Endothelial cell (in vitro differentiated cells): Measurements from ENCODE around the gene CCDC154. TPM values are rescaled to one million over a fixed set of nuclear protein-coding genes. Genes with fewer than 3 reads are reported as not detected.

ENCODE experiments used
- DNase-seq: peaks from one replicate; pipeline ENCODE4 v3.0.0; 2021; ENCODE audit warnings: low spot score
- H3K27ac Mint-ChIP-seq: one replicate; pipeline ENCODE4 v1.8.0; 2021; ENCODE audit warnings: mixed read lengths, inconsistent platforms; ENCODE audit not compliant: unreplicated experiment
- H3K27me3 Mint-ChIP-seq: one replicate; pipeline ENCODE4 v1.8.0; 2021; ENCODE audit warnings: mild to moderate bottlenecking, moderate library complexity, mixed read lengths, inconsistent platforms; ENCODE audit not compliant: unreplicated experiment
- H3K36me3 Mint-ChIP-seq: one replicate; pipeline ENCODE4 v1.8.0; 2021; ENCODE audit warnings: mild to moderate bottlenecking, low read depth, mixed read lengths, inconsistent platforms; ENCODE audit not compliant: unreplicated experiment
- H3K4me1 Mint-ChIP-seq: one replicate; pipeline ENCODE4 v1.8.0; 2021; ENCODE audit warnings: mild to moderate bottlenecking, mixed read lengths, inconsistent platforms; ENCODE audit not compliant: unreplicated experiment
- H3K4me3 Mint-ChIP-seq: one replicate; pipeline ENCODE4 v1.8.0; 2021; ENCODE audit warnings: mild to moderate bottlenecking, mixed read lengths, inconsistent platforms; ENCODE audit not compliant: unreplicated experiment
- H3K9me3 Mint-ChIP-seq: one replicate; pipeline ENCODE4 v1.8.0; 2021; ENCODE audit warnings: mixed read lengths, inconsistent platforms; ENCODE audit not compliant: unreplicated experiment
- long read RNA-seq: library from polyadenylated mRNA; unstranded; transcript quantifications from one replicate; pipeline ENCODE4 v2.0.0, GENCODE V29; 2020; ENCODE audit not compliant: unreplicated experiment
- total RNA-seq: library from RNA; stranded (reverse); fragmentation: NEBNext Ultra II Directional; extraction: Animal tissue kit (Norgen Biotek cat#: 25700); gene quantifications from one replicate; pipeline ENCODE4 v1.2.1, GENCODE V29; 2021; ENCODE audit not compliant: unreplicated experiment
- TF ChIP-seq, protein P1 (sequence below): fragments of 200-600 bp; sonication (generic); IDR thresholded peaks from one replicate; pipeline ENCODE4 v1.5.0; 2021; ENCODE audit warnings: antibody characterized with exemption; ENCODE audit not compliant: unreplicated experiment

Gene CCDC154, protein sequence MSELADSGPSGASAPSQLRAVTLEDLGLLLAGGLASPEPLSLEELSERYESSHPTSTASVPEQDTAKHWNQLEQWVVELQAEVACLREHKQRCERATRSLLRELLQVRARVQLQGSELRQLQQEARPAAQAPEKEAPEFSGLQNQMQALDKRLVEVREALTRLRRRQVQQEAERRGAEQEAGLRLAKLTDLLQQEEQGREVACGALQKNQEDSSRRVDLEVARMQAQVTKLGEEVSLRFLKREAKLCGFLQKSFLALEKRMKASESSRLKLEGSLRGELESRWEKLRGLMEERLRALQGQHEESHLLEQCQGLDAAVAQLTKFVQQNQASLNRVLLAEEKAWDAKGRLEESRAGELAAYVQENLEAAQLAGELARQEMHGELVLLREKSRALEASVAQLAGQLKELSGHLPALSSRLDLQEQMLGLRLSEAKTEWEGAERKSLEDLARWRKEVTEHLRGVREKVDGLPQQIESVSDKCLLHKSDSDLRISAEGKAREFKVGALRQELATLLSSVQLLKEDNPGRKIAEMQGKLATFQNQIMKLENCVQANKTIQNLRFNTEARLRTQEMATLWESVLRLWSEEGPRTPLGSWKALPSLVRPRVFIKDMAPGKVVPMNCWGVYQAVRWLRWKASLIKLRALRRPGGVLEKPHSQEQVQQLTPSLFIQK
- 2.4 TPM for total RNA-seq
- long read RNA-seq = 0 reads

DNA sequence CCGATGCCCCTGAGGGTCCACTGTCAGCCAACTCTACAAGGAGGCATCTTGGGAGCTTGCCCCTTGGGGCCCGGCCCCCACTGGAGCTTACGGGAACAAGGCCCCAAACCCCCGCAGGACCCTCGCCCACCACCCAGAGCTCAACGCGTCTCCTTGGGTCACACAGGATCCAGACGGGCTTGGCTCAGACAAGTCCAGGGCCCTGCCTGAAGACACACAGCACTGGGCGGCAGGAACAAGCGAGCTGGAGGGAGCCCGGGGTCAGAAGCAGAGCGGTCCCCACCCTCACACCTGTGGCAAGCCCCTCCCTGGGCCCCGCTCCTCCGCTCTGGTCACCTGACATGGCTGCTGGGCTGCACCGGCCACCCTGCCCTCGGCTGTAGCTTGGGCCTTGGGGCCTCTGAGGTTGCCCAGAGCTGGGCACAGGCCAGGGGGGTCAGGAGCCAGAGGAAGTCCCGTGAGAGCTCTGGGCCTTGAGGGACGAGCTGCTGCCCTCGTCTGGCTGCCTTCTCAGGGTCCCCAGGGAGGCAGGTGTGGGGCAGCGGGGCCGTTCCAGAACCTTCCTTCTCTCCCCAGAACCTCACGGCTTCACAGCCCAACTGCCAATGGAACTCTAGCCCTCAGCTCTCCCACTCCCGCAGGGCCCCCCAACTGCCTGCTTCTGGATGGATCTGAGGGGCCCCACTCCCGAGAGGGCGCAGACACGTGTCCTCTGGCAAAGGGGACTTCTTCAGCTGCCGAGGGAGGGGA lies at the start of gene CCDC154:
CCDC154 (minus strand) TSS at position 577 of the 750 bp plus-strand sequence; CDS start at position 343, 234 bp downstream.
- Mint-ChIP-seq H3K27me3 (peaks cover 6% of the 10 kb centered on the region), H3K4me3 (no peak within 1 kb of the TSS), H3K4me1 (no peaks in the 10 kb centered on the region), H3K9me3 (no peaks in the 10 kb centered on the region), H3K27ac (no peak within 1 kb of the TSS), H3K36me3 (no peaks in the 10 kb centered on the region)
- TF ChIP-seq, protein P1, sequence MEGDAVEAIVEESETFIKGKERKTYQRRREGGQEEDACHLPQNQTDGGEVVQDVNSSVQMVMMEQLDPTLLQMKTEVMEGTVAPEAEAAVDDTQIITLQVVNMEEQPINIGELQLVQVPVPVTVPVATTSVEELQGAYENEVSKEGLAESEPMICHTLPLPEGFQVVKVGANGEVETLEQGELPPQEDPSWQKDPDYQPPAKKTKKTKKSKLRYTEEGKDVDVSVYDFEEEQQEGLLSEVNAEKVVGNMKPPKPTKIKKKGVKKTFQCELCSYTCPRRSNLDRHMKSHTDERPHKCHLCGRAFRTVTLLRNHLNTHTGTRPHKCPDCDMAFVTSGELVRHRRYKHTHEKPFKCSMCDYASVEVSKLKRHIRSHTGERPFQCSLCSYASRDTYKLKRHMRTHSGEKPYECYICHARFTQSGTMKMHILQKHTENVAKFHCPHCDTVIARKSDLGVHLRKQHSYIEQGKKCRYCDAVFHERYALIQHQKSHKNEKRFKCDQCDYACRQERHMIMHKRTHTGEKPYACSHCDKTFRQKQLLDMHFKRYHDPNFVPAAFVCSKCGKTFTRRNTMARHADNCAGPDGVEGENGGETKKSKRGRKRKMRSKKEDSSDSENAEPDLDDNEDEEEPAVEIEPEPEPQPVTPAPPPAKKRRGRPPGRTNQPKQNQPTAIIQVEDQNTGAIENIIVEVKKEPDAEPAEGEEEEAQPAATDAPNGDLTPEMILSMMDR = no peak
- DNase-seq = no peak

DNA sequence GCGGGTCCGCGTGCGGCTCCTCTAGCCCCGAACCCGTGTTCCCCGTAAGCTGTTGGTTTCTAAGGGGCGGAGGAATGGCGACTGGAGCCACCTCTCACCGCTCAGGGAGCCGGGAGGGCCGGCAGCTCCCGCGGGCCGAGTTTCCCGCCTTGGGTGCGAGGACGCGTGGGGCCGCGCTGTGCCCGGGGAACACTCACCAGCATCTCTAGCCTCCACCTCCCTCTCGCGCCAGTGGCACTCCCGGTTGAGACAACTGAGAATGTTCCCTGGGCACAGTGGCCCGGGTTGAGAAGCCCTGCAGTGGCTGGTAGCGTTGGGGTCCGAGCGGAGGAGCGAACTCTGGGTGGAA lies 49.4 kb upstream of the CCDC154 start:
- no peak for DNase-seq
- TF ChIP-seq, protein P1 = no peak
- Mint-ChIP-seq H3K36me3 (peaks cover 7% of the 10 kb centered on the region), H3K27ac (peak overlapping the region; percentile 64), H3K4me1 (peaks cover 8% of the 10 kb centered on the region), H3K4me3 (peak overlapping the region; percentile 91), H3K9me3 (no peaks in the 10 kb centered on the region), H3K27me3 (peaks cover 9% of the 10 kb centered on the region)

DNA sequence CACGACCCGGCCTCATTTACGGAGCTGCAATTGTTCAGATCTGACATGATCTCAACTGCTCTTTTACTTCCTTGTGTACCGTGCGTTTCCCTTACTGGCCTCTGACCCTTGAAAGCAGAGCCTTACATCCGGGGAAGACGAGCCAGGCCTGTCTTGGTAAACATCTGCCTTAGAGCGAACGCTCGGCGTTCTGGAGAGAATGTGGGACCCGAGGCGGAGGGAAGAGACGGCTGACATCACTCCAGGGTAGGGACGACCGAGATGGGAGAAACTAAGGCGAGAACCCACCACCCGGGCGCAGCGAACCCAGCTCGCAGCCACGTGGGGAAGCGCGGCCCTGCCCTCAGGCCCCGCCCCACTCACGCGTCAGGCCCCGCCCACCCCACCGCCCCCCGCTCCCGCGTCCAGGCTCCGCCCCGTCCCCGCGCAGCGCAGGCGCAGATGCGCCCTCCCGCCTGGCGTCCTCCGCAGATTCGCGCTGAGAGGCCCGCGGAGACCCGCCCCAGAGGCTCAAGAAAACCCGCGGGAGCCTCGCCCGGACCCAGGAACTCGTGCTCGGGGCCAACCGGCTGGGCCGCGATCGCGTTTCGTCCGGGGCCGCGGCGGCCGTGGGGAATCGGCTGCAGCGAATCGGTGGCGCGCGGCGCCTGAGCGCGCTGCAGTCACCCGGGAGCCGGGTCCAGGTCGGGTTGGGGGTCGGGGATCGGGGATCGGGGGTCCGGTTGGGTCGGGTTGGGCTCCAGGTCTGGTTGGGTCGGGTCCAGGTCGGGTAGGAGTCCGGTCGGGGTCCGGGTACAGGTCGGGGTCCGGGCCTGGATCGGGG lies 48.8 kb upstream of the CCDC154 start, which contains the start of gene TELO2:
TELO2 (plus strand) TSS at position 438 of the 823 bp plus-strand sequence. CDS start 922 bp downstream, outside the sequence.
- Mint-ChIP-seq H3K4me1 (peaks cover 12% of the 10 kb centered on the region), H3K27me3 (peaks cover 13% of the 10 kb centered on the region), H3K4me3 (peak within 1 kb of the TSS; percentile 95), H3K9me3 (no peaks in the 10 kb centered on the region), H3K27ac (peak within 1 kb of the TSS; percentile 88), H3K36me3 (peaks cover 1% of the 10 kb centered on the region)
- DNase-seq = peak; percentile 87
- TF ChIP-seq, protein P1 = no peak

DNA sequence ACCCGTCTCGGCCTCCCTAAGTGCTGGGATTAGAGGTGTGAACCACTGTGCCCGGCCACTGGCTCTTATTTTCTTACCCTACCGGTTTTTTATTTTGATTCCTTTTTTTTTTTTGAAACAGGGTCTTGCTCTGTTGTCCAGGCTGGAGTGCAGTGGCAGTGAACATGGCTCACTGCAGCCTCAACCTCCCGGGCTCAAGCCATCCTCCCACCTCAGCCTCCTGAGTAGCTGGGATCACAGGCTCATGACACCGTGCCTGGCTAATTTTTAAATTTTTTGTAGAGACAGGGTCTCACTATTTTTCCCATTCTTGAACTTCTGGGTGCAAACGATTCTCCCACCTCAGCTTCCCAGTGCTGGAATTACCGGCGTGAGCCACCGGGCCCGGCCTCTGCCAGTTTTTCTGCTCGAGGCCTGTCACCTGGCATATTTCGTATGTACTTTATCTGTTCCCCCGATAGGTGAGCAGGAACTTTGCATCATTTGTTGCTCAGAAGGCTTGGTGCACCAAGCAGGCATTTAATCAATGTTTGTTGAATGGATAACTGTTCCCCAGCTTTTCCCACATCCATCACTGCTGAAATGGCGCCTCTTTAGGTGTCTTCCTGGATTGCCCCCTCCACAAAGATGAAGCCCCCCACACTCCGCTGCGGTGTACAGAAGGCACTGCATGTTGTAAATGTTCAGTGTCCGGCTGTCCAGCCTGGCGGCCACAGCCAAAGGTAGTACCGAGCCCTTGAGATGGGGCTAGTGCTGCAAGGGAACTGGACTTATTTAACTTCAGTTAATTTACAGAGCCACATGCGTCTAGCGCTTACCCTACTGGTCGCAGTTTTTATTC lies 47.9 kb upstream of the CCDC154 start:
- H3K4me1 Mint-ChIP-seq = peaks cover 12% of the 10 kb centered on the region
- H3K27ac Mint-ChIP-seq = peak overlapping the region; percentile 88
- H3K36me3 Mint-ChIP-seq = no peaks in the 10 kb centered on the region
- H3K9me3 Mint-ChIP-seq = no peaks in the 10 kb centered on the region
- TF ChIP-seq, protein P1 = no peak
- DNase-seq = no peak
- H3K4me3 Mint-ChIP-seq = peak overlapping the region; percentile 95
- peaks cover 13% of the 10 kb centered on the region for H3K27me3 Mint-ChIP-seq
